H1 (cell line): ENCODE results near the gene ANXA6. TPM values are rescaled to one million over a fixed set of nuclear protein-coding genes. Genes with fewer than 3 reads are reported as not detected.

Experiments used
- ASH2L ChIP-seq: fragments of 200-600, 300-600 bp; sonication (generic); IDR thresholded peaks from one replicate; pipeline ENCODE4 v1.7.1; 2017; ENCODE audit warnings: low read length
- BCL11A ChIP-seq, 2 experiments: IDR thresholded peaks; one replicate each; pipeline ENCODE4 v1.6.1; 2011; ENCODE audit warnings: low read depth in 2 of 2, low read length in 2 of 2, mild to moderate bottlenecking in 2 of 2
- CREB1 ChIP-seq: IDR thresholded peaks from 2 replicates; pipeline ENCODE4 v1.6.1; 2012; ENCODE audit warnings: inconsistent platforms
- GTF2F1 ChIP-seq: IDR thresholded peaks from 2 replicates; pipeline ENCODE4 v1.6.1; 2012; ENCODE audit warnings: low read depth, low read length, improper control_type of control experiment, borderline replicate concordance
- POU5F1 ChIP-seq: IDR thresholded peaks from 2 replicates; pipeline ENCODE4 v1.6.1; 2011; ENCODE audit warnings: low read depth, mild to moderate bottlenecking, low read length, moderate library complexity
- SIN3A ChIP-seq, 2 experiments: IDR thresholded peaks in 1 of 2; conservative IDR thresholded peaks in 1 of 2; 2 replicates each; pipeline ENCODE4 v1.6.1; 2011 to 2012; ENCODE audit warnings: low read length in 2 of 2, improper control_type of control experiment in 1 of 2, low read depth in 1 of 2, mild to moderate bottlenecking in 1 of 2
- SUZ12 ChIP-seq: fragments of 200-600 bp; sonication (generic); IDR thresholded peaks from 2 replicates; pipeline ENCODE4 v1.6.1; 2012; ENCODE audit warnings: mild to moderate bottlenecking, inconsistent platforms, low read length, moderate library complexity, mixed read lengths
- TCF12 ChIP-seq: IDR thresholded peaks from 2 replicates; pipeline ENCODE4 v1.6.1; 2011; ENCODE audit warnings: low read depth, mild to moderate bottlenecking, low read length
- ZNF274 ChIP-seq: IDR thresholded peaks from 2 replicates; pipeline ENCODE4 v1.7.0; 2012; ENCODE audit warnings: low read length, borderline replicate concordance; ENCODE audit errors: extremely low read depth
- polyA plus RNA-seq, 7 experiments: library from polyadenylated mRNA; depleted of rRNA in 3 of 7; stranded (reverse) in 5 of 7; unstranded in 2 of 7; fragments of >200 nt in 5 of 7; fragments of 200-250 nt in 2 of 7; gene quantifications; 1 replicate in 5 of 7; 2 replicates in 1 of 7; 4 replicates in 1 of 7; pipeline versions ENCODE4 v1.2.1 to v1.2.3, GENCODE V29; 2011 to 2013; ENCODE audit warnings: missing spikeins in 2 of 7, mixed read lengths in 2 of 7
- total RNA-seq: library from RNA; stranded (reverse); fragmentation: NEBNext Ultra II Directional; extraction: Animal tissue kit (Norgen Biotek cat#: 25700); gene quantifications from 2 replicates; pipeline ENCODE4 v1.2.1, GENCODE V29; 2021
- TF ChIP-seq, protein P1 (sequence below): fragments of 300-600 bp; sonication (generic); IDR thresholded peaks from 2 replicates; pipeline ENCODE4 v1.7.1; 2012; ENCODE audit warnings: low read length, moderate library complexity, mild to moderate bottlenecking, inconsistent platforms; ENCODE audit not compliant: insufficient replicate concordance
- TF ChIP-seq, protein P2 (sequence below): IDR thresholded peaks from 2 replicates; pipeline ENCODE4 v1.6.1; 2011; ENCODE audit warnings: low read length, improper control_type of control experiment

ANXA6 gene
- total and polyA plus RNA-seq, 2 of the 8 experiments (the other 6 are each of a cell fraction or from before 2014, with no cell fraction given): 61.3 to 78.6 TPM

DNA sequence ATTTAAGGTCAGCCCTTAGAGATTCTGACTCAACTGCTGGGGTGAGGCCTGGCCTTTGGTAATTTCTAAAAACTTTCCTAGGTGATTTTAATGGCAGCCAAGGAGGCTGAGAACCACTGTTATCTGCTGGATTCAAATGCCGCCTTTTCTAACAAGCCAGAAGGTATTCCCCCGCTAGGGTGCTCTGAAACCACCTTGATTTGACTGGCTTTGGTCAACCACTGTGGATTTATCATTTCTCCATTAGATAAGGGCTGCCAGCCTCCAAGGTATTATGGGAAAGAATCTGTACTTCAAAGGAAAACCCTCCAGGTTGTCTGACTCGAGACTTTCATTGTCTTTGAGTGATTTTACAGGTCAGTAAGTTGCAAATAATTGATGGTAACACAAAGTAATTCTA, 4.3 kb downstream of the ANXA6 start (continued):
- TF ChIP-seq, protein P1, sequence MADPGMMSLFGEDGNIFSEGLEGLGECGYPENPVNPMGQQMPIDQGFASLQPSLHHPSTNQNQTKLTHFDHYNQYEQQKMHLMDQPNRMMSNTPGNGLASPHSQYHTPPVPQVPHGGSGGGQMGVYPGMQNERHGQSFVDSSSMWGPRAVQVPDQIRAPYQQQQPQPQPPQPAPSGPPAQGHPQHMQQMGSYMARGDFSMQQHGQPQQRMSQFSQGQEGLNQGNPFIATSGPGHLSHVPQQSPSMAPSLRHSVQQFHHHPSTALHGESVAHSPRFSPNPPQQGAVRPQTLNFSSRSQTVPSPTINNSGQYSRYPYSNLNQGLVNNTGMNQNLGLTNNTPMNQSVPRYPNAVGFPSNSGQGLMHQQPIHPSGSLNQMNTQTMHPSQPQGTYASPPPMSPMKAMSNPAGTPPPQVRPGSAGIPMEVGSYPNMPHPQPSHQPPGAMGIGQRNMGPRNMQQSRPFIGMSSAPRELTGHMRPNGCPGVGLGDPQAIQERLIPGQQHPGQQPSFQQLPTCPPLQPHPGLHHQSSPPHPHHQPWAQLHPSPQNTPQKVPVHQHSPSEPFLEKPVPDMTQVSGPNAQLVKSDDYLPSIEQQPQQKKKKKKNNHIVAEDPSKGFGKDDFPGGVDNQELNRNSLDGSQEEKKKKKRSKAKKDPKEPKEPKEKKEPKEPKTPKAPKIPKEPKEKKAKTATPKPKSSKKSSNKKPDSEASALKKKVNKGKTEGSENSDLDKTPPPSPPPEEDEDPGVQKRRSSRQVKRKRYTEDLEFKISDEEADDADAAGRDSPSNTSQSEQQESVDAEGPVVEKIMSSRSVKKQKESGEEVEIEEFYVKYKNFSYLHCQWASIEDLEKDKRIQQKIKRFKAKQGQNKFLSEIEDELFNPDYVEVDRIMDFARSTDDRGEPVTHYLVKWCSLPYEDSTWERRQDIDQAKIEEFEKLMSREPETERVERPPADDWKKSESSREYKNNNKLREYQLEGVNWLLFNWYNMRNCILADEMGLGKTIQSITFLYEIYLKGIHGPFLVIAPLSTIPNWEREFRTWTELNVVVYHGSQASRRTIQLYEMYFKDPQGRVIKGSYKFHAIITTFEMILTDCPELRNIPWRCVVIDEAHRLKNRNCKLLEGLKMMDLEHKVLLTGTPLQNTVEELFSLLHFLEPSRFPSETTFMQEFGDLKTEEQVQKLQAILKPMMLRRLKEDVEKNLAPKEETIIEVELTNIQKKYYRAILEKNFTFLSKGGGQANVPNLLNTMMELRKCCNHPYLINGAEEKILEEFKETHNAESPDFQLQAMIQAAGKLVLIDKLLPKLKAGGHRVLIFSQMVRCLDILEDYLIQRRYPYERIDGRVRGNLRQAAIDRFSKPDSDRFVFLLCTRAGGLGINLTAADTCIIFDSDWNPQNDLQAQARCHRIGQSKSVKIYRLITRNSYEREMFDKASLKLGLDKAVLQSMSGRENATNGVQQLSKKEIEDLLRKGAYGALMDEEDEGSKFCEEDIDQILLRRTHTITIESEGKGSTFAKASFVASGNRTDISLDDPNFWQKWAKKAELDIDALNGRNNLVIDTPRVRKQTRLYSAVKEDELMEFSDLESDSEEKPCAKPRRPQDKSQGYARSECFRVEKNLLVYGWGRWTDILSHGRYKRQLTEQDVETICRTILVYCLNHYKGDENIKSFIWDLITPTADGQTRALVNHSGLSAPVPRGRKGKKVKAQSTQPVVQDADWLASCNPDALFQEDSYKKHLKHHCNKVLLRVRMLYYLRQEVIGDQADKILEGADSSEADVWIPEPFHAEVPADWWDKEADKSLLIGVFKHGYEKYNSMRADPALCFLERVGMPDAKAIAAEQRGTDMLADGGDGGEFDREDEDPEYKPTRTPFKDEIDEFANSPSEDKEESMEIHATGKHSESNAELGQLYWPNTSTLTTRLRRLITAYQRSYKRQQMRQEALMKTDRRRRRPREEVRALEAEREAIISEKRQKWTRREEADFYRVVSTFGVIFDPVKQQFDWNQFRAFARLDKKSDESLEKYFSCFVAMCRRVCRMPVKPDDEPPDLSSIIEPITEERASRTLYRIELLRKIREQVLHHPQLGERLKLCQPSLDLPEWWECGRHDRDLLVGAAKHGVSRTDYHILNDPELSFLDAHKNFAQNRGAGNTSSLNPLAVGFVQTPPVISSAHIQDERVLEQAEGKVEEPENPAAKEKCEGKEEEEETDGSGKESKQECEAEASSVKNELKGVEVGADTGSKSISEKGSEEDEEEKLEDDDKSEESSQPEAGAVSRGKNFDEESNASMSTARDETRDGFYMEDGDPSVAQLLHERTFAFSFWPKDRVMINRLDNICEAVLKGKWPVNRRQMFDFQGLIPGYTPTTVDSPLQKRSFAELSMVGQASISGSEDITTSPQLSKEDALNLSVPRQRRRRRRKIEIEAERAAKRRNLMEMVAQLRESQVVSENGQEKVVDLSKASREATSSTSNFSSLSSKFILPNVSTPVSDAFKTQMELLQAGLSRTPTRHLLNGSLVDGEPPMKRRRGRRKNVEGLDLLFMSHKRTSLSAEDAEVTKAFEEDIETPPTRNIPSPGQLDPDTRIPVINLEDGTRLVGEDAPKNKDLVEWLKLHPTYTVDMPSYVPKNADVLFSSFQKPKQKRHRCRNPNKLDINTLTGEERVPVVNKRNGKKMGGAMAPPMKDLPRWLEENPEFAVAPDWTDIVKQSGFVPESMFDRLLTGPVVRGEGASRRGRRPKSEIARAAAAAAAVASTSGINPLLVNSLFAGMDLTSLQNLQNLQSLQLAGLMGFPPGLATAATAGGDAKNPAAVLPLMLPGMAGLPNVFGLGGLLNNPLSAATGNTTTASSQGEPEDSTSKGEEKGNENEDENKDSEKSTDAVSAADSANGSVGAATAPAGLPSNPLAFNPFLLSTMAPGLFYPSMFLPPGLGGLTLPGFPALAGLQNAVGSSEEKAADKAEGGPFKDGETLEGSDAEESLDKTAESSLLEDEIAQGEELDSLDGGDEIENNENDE: no peak
- TF ChIP-seq BCL11A (IDR thresholded peaks at IDR 0.05; ENCODE audit: low read depth in 2 of 2, low read length in 2 of 2) (no peak), SIN3A (conservative IDR thresholded peaks at IDR 0.05 in 1 of 2, IDR thresholded peaks at IDR 0.05 in 1 of 2; ENCODE audit: low read depth in 1 of 2, low read length in 2 of 2) (no peak), ZNF274 (no peak), POU5F1 (no peak), CREB1 (no peak), ASH2L (no peak), GTF2F1 (no peak), TCF12 (no peak), SUZ12 (no peak)
- TF ChIP-seq, protein P2, sequence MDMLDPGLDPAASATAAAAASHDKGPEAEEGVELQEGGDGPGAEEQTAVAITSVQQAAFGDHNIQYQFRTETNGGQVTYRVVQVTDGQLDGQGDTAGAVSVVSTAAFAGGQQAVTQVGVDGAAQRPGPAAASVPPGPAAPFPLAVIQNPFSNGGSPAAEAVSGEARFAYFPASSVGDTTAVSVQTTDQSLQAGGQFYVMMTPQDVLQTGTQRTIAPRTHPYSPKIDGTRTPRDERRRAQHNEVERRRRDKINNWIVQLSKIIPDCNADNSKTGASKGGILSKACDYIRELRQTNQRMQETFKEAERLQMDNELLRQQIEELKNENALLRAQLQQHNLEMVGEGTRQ: no peak
